Mesothelial cell of epicardium (in vitro differentiated cells): Measurements from ENCODE around the gene MAGEA2. TPM values are rescaled to one million over a fixed set of nuclear protein-coding genes. Genes with fewer than 3 reads are reported as not detected.
"Not testable (repeated sequence)": the region's sequence is repeated elsewhere in the genome, so short reads cannot be mapped to it uniquely, and the experiment has no call there.

Experiments used
- DNase-seq, 2 experiments: peaks; one replicate each; pipeline ENCODE4 v3.0.0; 2021; ENCODE audit warnings: low spot score in 2 of 2; ENCODE audit not compliant: unreplicated experiment in 2 of 2
- H3K27ac Mint-ChIP-seq: 2 replicates; pipeline ENCODE4 v1.8.0; 2021; ENCODE audit warnings: mixed read lengths
- H3K27me3 Mint-ChIP-seq: 2 replicates; pipeline ENCODE4 v1.8.0; 2021; ENCODE audit warnings: low read depth, mixed read lengths
- H3K36me3 Mint-ChIP-seq: 2 replicates; pipeline ENCODE4 v1.8.0; 2021; ENCODE audit warnings: mixed read lengths
- H3K4me1 Mint-ChIP-seq: 2 replicates; pipeline ENCODE4 v1.8.0; 2021; ENCODE audit warnings: mixed read lengths
- H3K4me3 Mint-ChIP-seq: 2 replicates; pipeline ENCODE4 v1.8.0; 2021; ENCODE audit warnings: mild to moderate bottlenecking, moderate library complexity, mixed read lengths
- H3K9me3 Mint-ChIP-seq: 2 replicates; pipeline ENCODE4 v1.8.0; 2021; ENCODE audit warnings: mixed read lengths
- total RNA-seq: library from RNA; stranded (reverse); gene quantifications from 3 replicates; pipeline ENCODE4 v1.2.1, GENCODE V29; 2021
- TF ChIP-seq, protein P1 (sequence below): fragments of 200-600 bp; sonication (generic); IDR thresholded peaks from one replicate; pipeline ENCODE4 v1.5.0; 2021; ENCODE audit warnings: antibody characterized with exemption; ENCODE audit not compliant: unreplicated experiment

Gene MAGEA2
- total RNA-seq, 1 donor from 2014 or later: not detected

DNA sequence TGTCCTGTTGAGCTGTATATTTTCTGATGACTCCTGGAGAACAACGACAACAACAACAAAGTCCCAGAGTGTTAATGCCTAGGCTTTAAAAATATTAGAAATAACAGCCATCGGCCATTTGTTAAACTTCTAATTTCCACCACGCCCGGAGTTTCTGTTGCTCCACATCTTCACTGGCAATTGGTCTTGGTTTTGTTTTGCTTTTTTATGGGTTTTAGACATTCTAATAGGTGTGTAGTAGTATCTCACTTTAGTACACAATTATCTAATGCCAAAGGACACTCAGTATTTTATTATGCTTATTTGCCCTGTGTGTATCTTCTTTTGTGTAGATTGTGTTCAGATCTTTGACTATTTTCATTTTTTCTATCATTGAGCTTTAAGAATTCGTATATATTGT lies 15.1 kb downstream of the MAGEA2 start:
- Mint-ChIP-seq H3K4me3 (no peak overlapping the region), H3K4me1 (no peaks in the 10 kb centered on the region), H3K27me3 (peaks cover 2% of the 10 kb centered on the region), H3K9me3 (peaks cover 23% of the 10 kb centered on the region), H3K27ac (no peak overlapping the region), H3K36me3 (no peaks in the 10 kb centered on the region)
- no peak for DNase-seq
- TF ChIP-seq, protein P1, sequence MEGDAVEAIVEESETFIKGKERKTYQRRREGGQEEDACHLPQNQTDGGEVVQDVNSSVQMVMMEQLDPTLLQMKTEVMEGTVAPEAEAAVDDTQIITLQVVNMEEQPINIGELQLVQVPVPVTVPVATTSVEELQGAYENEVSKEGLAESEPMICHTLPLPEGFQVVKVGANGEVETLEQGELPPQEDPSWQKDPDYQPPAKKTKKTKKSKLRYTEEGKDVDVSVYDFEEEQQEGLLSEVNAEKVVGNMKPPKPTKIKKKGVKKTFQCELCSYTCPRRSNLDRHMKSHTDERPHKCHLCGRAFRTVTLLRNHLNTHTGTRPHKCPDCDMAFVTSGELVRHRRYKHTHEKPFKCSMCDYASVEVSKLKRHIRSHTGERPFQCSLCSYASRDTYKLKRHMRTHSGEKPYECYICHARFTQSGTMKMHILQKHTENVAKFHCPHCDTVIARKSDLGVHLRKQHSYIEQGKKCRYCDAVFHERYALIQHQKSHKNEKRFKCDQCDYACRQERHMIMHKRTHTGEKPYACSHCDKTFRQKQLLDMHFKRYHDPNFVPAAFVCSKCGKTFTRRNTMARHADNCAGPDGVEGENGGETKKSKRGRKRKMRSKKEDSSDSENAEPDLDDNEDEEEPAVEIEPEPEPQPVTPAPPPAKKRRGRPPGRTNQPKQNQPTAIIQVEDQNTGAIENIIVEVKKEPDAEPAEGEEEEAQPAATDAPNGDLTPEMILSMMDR: no peak

DNA sequence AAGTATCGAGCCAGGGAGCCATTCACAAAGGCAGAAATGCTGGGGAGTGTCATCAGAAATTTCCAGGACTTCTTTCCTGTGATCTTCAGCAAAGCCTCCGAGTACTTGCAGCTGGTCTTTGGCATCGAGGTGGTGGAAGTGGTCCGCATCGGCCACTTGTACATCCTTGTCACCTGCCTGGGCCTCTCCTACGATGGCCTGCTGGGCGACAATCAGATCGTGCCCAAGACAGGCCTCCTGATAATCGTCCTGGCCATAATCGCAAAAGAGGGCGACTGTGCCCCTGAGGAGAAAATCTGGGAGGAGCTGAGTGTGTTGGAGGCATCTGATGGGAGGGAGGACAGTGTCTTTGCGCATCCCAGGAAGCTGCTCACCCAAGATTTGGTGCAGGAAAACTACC lies 17.1 kb downstream of the MAGEA2 start:
- not testable (repeated sequence) for H3K27me3 Mint-ChIP-seq, H3K27ac Mint-ChIP-seq, H3K4me1 Mint-ChIP-seq, H3K4me3 Mint-ChIP-seq, DNase-seq, H3K36me3 Mint-ChIP-seq
- peaks cover 21% of the 10 kb centered on the region for H3K9me3 Mint-ChIP-seq

DNA sequence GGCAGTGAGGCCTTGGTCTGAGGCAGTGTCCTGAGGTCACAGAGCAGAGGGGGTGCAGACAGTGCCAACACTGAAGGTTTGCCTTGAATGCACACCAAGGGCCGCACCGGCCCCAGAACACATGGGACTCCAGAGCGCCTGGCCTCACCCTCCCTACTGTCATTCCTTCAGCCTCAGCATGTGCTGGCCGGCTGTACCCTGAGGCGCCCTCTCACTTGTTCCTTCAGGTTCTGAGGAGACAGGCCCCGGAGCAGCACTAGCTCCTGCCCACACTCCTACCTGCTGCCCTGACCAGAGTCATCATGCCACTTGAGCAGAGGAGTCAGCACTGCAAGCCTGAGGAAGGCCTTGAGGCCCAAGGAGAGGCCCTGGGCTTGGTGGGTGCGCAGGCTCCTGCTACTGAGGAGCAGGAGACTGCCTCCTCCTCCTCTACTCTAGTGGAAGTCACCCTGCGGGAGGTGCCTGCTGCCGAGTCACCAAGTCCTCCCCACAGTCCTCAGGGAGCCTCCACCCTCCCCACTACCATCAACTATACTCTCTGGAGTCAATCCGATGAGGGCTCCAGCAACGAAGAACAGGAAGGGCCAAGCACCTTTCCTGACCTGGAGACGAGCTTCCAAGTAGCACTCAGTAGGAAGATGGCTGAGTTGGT lies 17.7 kb downstream of the MAGEA2 start:
- TF ChIP-seq, protein P1: no peak
- Mint-ChIP-seq H3K4me3 (no peak overlapping the region), H3K4me1 (no peaks in the 10 kb centered on the region), H3K27ac (no peak overlapping the region), H3K9me3 (peaks cover 17% of the 10 kb centered on the region), H3K27me3 (peaks cover 10% of the 10 kb centered on the region), H3K36me3 (no peaks in the 10 kb centered on the region)
- no peak for DNase-seq

DNA sequence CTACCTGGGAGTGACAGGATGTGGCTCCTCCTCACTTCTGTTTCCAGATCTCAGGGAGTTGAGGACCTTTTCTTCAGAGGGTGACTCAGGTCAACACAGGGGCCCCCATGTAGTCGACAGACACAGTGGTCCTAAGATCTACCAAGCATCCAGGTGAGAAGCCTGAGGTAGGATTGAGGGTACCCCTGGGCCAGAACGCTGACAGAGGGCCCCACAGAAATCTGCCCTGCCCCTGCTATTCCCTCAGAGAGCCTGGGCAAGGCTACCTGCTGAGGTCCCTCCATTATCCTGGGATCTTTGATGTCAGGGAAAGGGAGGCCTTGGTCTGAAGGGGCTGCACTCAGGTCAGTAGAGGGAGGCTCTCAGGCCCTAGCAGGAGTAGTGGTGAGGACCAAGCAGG lies 18.5 kb downstream of the MAGEA2 start:
- no peak for DNase-seq
- TF ChIP-seq, protein P1: no peak
- Mint-ChIP-seq H3K4me1 (no peaks in the 10 kb centered on the region), H3K36me3 (no peaks in the 10 kb centered on the region), H3K9me3 (peaks cover 13% of the 10 kb centered on the region), H3K27ac (no peak overlapping the region), H3K4me3 (no peak overlapping the region), H3K27me3 (peaks cover 12% of the 10 kb centered on the region)

DNA sequence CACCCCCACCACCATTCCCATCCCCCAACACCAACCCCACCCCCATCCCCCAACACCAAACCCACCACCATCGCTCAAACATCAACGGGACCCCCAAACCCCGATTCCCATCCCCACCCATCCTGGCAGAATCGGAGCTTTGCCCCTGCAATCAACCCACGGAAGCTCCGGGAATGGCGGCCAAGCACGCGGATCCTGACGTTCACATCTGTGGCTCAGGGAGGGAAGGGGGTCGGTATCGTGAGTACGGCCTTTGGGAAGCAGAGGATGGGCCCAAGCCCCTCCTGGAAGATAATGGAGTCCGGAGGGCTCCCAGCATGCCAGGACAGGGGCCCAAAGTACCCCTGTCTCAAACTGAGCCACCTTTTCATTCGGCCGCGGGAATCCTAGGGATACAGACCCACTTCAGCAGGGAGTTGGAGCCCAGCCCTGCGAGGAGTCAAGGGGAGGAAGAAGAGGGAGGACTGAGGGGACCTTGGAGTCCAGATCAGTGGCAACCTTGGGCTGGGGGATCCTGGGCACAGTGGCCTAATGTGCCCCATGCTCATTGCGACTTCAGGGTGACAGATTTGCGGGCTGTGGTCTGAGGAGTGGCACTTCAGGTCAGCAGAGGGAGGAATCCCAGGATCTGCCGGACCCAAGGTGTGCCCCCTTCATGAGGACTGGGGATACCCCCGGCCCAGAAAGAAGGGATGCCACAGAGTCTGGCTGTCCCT lies 19.3 kb downstream of the MAGEA2 start:
- Mint-ChIP-seq H3K9me3 (peaks cover 11% of the 10 kb centered on the region), H3K27me3 (peaks cover 13% of the 10 kb centered on the region)
- H3K27ac Mint-ChIP-seq, DNase-seq, H3K4me3 Mint-ChIP-seq, H3K4me1 Mint-ChIP-seq, H3K36me3 Mint-ChIP-seq: not testable (repeated sequence)

DNA sequence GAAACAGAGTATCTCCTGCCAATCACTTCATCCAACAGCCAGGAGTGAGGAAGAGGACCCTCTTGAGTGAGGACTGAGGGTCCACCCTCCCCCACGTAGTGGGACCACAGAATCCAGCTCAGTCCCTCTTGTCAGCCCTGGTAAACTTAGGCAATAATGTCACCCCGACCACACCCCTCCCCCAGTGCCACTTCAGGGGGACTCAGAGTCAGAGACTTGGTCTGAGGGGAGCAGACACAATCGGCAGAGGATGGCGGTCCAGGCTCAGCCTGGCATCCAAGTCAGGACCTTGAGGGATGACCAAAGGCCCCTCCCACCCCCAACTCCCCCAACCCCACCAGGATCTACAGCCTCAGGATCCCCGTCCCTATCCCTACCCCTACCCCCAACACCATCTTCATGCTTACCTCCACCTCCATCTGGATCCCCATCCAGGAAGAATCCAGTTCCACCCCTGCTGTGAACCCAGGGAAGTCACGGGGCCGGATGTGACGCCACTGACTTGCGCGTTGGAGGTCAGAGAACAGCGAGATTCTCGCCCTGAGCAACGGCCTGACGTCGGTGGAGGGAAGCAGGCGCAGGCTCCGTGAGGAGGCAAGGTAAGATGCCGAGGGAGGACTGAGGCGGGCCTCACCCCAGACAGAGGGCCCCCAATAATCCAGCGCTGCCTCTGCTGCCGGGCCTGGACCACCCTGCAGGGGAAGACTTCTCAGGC lies 20.2 kb downstream of the MAGEA2 start, which contains the start of the genes CSAG1 and MAGEA12:
Gene CSAG1 (minus strand): TSS at position 461 of the 715 bp plus-strand sequence. CDS start 1,261 bp downstream, outside the sequence.
Gene MAGEA12 (plus strand): TSS at position 497 of the 715 bp plus-strand sequence. CDS start 2,405 bp downstream, outside the sequence.
- Mint-ChIP-seq H3K27me3 (peaks cover 16% of the 10 kb centered on the region), H3K9me3 (peaks cover 11% of the 10 kb centered on the region), H3K36me3 (no peaks in the 10 kb centered on the region), H3K27ac (no peak within 1 kb of the TSS), H3K4me1 (no peaks in the 10 kb centered on the region), H3K4me3 (no peak within 1 kb of the TSS)
- no peak for DNase-seq
- TF ChIP-seq, protein P1: no peak
